Calu3 (cell line): ENCODE data around the gene MYO9B. TPM values are rescaled to one million over a fixed set of nuclear protein-coding genes. Genes with fewer than 3 reads are reported as not detected.

Experiments used
- BruUV-seq: library from RNA; stranded (reverse); fragments of 400-500 nt; replicated peaks from 2 replicates; lab custom pipeline; 2021; lab: Mats Ljungman, UMichigan
- CTCF ChIA-PET: fragments of 300-600 bp; sonication (Branson Sonifier 250); formaldehyde crosslinking; loops from one replicate; lab custom pipeline; 2022; ENCODE audit warnings: antibody characterized with exemption; lab: Charles Lee
- DNase-seq: peaks from one replicate; pipeline ENCODE4 v3.0.0; 2022
- H3K27ac Mint-ChIP-seq: one replicate; pipeline ENCODE4 v1.8.0; 2022; ENCODE audit warnings: mixed read lengths; ENCODE audit not compliant: unreplicated experiment
- H3K27me3 Mint-ChIP-seq: one replicate; pipeline ENCODE4 v1.8.0; 2022; ENCODE audit warnings: mixed read lengths; ENCODE audit not compliant: unreplicated experiment
- H3K36me3 Mint-ChIP-seq: one replicate; pipeline ENCODE4 v1.8.0; 2022; ENCODE audit warnings: mild to moderate bottlenecking, moderate library complexity, mixed read lengths; ENCODE audit not compliant: insufficient read depth, unreplicated experiment
- H3K4me1 Mint-ChIP-seq: one replicate; pipeline ENCODE4 v1.8.0; 2022; ENCODE audit warnings: mild to moderate bottlenecking, low read depth, mixed read lengths; ENCODE audit not compliant: unreplicated experiment
- H3K4me3 Mint-ChIP-seq: one replicate; pipeline ENCODE4 v1.8.0; 2022; ENCODE audit warnings: mild to moderate bottlenecking, low read depth, moderate library complexity, mixed read lengths; ENCODE audit not compliant: unreplicated experiment
- H3K9me3 Mint-ChIP-seq: one replicate; pipeline ENCODE4 v1.8.0; 2022; ENCODE audit warnings: low read depth, mixed read lengths; ENCODE audit not compliant: unreplicated experiment
- CTCF ChIP-seq: fragments of 200-600 bp; IDR thresholded peaks from one replicate; pipeline ENCODE4 v1.8.0; 2022; ENCODE audit warnings: antibody characterized with exemption; ENCODE audit not compliant: unreplicated experiment
- intact Hi-C: fragments of 100-400 bp; cut with micrococcal nuclease; formaldehyde crosslinking; loops from one replicate; pipeline ENCODE4 v1.10.0; 2022; ENCODE audit not compliant: unreplicated experiment
- total RNA-seq: library from RNA; stranded (reverse); gene quantifications from 2 replicates; pipeline ENCODE4 v1.2.3, GENCODE V29; 2022

Gene MYO9B
- total RNA-seq, 1 experiment from 2014 or later: 38.4 TPM

- no peak for TF ChIP-seq CTCF
- Mint-ChIP-seq H3K36me3 (peaks cover 5% of the 10 kb centered on the region), H3K27me3 (no peaks in the 10 kb centered on the region), H3K27ac (no peak overlapping the region), H3K9me3 (no peaks in the 10 kb centered on the region), H3K4me3 (no peak overlapping the region), H3K4me1 (peaks cover 12% of the 10 kb centered on the region)
- DNase-seq: peak; percentile 4
- CTCF ChIA-PET: no interaction called here
- no TSS peak for BruUV-seq
- intact Hi-C loops: no loop called here
Measured at GRCh38 chr19:17097593-17098126, 22.1 kb downstream of the MYO9B start.

- peaks cover 10% of the 10 kb centered on the region for H3K36me3 Mint-ChIP-seq
- DNase-seq: no peak
- H3K27ac Mint-ChIP-seq: peak overlapping the region; percentile 30
- no peak overlapping the region for H3K4me3 Mint-ChIP-seq
- no peaks in the 10 kb centered on the region for H3K9me3 Mint-ChIP-seq
- CTCF ChIA-PET: no interaction called here
- intact Hi-C loops: no loop called here
- H3K27me3 Mint-ChIP-seq: no peaks in the 10 kb centered on the region
- no peak for TF ChIP-seq CTCF
- H3K4me1 Mint-ChIP-seq: peaks cover 12% of the 10 kb centered on the region
- BruUV-seq: no TSS peak
Measured at GRCh38 chr19:17098326-17098725, 22.7 kb downstream of the MYO9B start.

GRCh38 chr19:17101686-17102628 lies 26.4 kb downstream of the MYO9B start:
- Mint-ChIP-seq H3K36me3 (peaks cover 19% of the 10 kb centered on the region), H3K27ac (no peak overlapping the region), H3K4me1 (peaks cover 12% of the 10 kb centered on the region), H3K27me3 (no peaks in the 10 kb centered on the region), H3K4me3 (no peak overlapping the region), H3K9me3 (no peaks in the 10 kb centered on the region)
- TF ChIP-seq CTCF: no peak
- CTCF ChIA-PET: interaction anchor here (0.6 kb wide), 1 partner anchor 848 kb away, joined by 6 read pairs; no protein-coding TSS in a partner anchor
- BruUV-seq: TSS peak; percentile 10
- no peak for DNase-seq
- intact Hi-C loops: no loop called here

GRCh38 chr19:17103177-17103576 lies 27.6 kb downstream of the MYO9B start:
- Mint-ChIP-seq H3K27me3 (no peaks in the 10 kb centered on the region), H3K4me3 (no peak overlapping the region), H3K4me1 (peaks cover 13% of the 10 kb centered on the region), H3K9me3 (no peaks in the 10 kb centered on the region), H3K36me3 (peaks cover 25% of the 10 kb centered on the region), H3K27ac (no peak overlapping the region)
- intact Hi-C loops: no loop called here
- DNase-seq: peak; percentile 7
- peak; percentile 39 for TF ChIP-seq CTCF
- CTCF ChIA-PET: no interaction called here
- BruUV-seq: no TSS peak
